Nephron (organoid): Measurements from ENCODE around the gene UNC119.

Experiments used
- H3K27ac Mint-ChIP-seq, 3 experiments: 2 replicates each; pipeline ENCODE4 v1.8.0; 2020; ENCODE audit warnings: mixed read lengths in 3 of 3, mild to moderate bottlenecking in 2 of 3, moderate library complexity in 1 of 3
- H3K27me3 Mint-ChIP-seq: 2 replicates; pipeline ENCODE4 v1.8.0; 2021; ENCODE audit warnings: low read depth, mild to moderate bottlenecking, moderate library complexity, mixed read lengths
- H3K36me3 Mint-ChIP-seq: 2 replicates; pipeline ENCODE4 v1.8.0; 2020; ENCODE audit warnings: low read depth, mixed read lengths
- H3K4me1 Mint-ChIP-seq: 2 replicates; pipeline ENCODE4 v1.8.0; 2020; ENCODE audit warnings: mixed read lengths
- H3K4me3 Mint-ChIP-seq, 3 experiments: 2 replicates each; pipeline ENCODE4 v1.8.0; 2020; ENCODE audit warnings: mild to moderate bottlenecking in 3 of 3, mixed read lengths in 3 of 3, moderate library complexity in 2 of 3
- H3K9me3 Mint-ChIP-seq: 2 replicates; pipeline ENCODE4 v1.8.0; 2020; ENCODE audit warnings: mixed read lengths
- TF ChIP-seq, protein P1 (sequence below), 3 experiments: fragments of 200-600 bp; sonication (generic); IDR thresholded peaks; one replicate each; pipeline ENCODE4 v1.5.0; 2021; ENCODE audit warnings: antibody characterized with exemption in 3 of 3; ENCODE audit not compliant: unreplicated experiment in 3 of 3

UNC119 gene

GRCh38 chr17:28529013-28529400, 23.4 kb downstream of the UNC119 start:
- Mint-ChIP-seq H3K4me1 (peaks cover 12% of the 10 kb centered on the region), H3K4me3 (no peak overlapping the region), H3K36me3 (no peaks in the 10 kb centered on the region), H3K27me3 (peaks cover 17% of the 10 kb centered on the region), H3K27ac (no peak overlapping the region), H3K9me3 (no peaks in the 10 kb centered on the region)
- TF ChIP-seq, protein P1, sequence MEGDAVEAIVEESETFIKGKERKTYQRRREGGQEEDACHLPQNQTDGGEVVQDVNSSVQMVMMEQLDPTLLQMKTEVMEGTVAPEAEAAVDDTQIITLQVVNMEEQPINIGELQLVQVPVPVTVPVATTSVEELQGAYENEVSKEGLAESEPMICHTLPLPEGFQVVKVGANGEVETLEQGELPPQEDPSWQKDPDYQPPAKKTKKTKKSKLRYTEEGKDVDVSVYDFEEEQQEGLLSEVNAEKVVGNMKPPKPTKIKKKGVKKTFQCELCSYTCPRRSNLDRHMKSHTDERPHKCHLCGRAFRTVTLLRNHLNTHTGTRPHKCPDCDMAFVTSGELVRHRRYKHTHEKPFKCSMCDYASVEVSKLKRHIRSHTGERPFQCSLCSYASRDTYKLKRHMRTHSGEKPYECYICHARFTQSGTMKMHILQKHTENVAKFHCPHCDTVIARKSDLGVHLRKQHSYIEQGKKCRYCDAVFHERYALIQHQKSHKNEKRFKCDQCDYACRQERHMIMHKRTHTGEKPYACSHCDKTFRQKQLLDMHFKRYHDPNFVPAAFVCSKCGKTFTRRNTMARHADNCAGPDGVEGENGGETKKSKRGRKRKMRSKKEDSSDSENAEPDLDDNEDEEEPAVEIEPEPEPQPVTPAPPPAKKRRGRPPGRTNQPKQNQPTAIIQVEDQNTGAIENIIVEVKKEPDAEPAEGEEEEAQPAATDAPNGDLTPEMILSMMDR (IDR thresholded peaks at IDR 0.05; ENCODE audit: unreplicated experiment in 3 of 3), result no peak

GRCh38 chr17:28528327-28529012, 24.0 kb downstream of the UNC119 start:
- H3K27me3 Mint-ChIP-seq, result peaks cover 19% of the 10 kb centered on the region
- H3K27ac Mint-ChIP-seq, result peak overlapping the region in 1 of 3 experiments; percentile 63
- TF ChIP-seq, protein P1 (IDR thresholded peaks at IDR 0.05; ENCODE audit: unreplicated experiment in 3 of 3), result no peak
- no peak overlapping the region for H3K4me3 Mint-ChIP-seq
- H3K9me3 Mint-ChIP-seq, result no peaks in the 10 kb centered on the region
- peaks cover 12% of the 10 kb centered on the region for H3K4me1 Mint-ChIP-seq
- H3K36me3 Mint-ChIP-seq, result no peaks in the 10 kb centered on the region

DNA sequence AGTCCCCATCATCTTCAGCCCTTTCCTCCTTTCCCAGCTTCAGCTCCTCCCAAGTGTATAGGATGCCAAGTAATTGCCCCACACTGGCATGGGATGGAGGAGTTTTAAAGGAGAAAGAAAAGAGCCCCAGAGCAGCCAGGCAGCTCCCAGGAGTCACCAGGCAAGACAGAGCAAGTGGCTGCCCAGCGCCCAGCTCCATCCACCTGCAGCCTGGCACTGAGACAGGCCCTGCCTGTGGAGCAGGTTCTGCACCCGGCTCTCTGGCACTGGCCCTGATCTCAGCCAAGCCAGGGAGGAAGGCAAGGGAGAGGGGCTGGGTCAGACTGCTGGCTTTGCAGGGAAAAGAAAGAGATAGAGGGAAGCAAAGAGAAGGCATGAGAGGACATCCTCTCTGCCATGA, 24.6 kb downstream of the UNC119 start:
- TF ChIP-seq, protein P1 (IDR thresholded peaks at IDR 0.05; ENCODE audit: unreplicated experiment in 3 of 3), result no peak
- no peaks in the 10 kb centered on the region for H3K36me3 Mint-ChIP-seq

GRCh38 chr17:28527181-28527681, 25.2 kb downstream of the UNC119 start:
- Mint-ChIP-seq H3K9me3 (no peaks in the 10 kb centered on the region), H3K4me1 (peaks cover 13% of the 10 kb centered on the region), H3K27ac (peak overlapping the region; percentile 6 to 86 (median 40)), H3K27me3 (peaks cover 17% of the 10 kb centered on the region), H3K36me3 (no peaks in the 10 kb centered on the region), H3K4me3 (no peak overlapping the region)
- TF ChIP-seq, protein P1 (IDR thresholded peaks at IDR 0.05; ENCODE audit: unreplicated experiment in 3 of 3), result no peak

More for the DNA sequence above, 24.6 kb downstream of the UNC119 start:
- Mint-ChIP-seq H3K4me3 (no peak overlapping the region), H3K9me3 (no peaks in the 10 kb centered on the region), H3K27me3 (peaks cover 17% of the 10 kb centered on the region), H3K4me1 (peaks cover 12% of the 10 kb centered on the region), H3K27ac (no peak overlapping the region)

DNA sequence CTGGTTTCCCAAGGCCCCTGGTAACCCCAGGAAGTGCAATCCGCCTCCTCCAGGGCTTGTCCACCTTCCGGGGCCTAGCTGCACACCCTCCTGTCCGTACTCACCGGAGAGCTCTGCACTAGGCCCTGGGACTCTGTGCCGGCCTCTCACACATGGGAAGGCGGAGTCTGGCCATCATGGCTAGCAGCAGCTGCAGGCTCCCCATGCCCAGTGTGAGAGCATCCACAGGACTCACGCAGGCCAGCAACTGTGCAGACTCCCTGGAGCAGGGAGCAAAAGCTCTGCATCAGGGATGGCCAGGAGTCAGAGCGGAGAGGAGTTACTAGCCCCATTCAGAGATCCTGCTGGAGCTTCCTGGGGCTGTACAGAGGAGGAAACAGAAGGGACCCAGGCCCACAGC, 26.0 kb downstream of the UNC119 start:
- H3K36me3 Mint-ChIP-seq, result no peaks in the 10 kb centered on the region
- no peak overlapping the region for H3K4me3 Mint-ChIP-seq
- peak overlapping the region in 1 of 3 experiments; percentile 98 for H3K27ac Mint-ChIP-seq
- no peaks in the 10 kb centered on the region for H3K9me3 Mint-ChIP-seq
- H3K27me3 Mint-ChIP-seq, result peaks cover 19% of the 10 kb centered on the region
- TF ChIP-seq, protein P1 (IDR thresholded peaks at IDR 0.05; ENCODE audit: unreplicated experiment in 3 of 3), result no peak
- H3K4me1 Mint-ChIP-seq, result peaks cover 20% of the 10 kb centered on the region
